K562 (cell line): ENCODE data around the gene SRRD. TPM values are rescaled to one million over a fixed set of nuclear protein-coding genes. Genes with fewer than 3 reads are reported as not detected.
A peak's percentile ranks its signal among the peaks of the same experiment; 100 is the strongest.

Experiments used
- ATAC-seq: fragments of 200-7000 bp; cut with Tn5 transposase; 3 replicates; pipeline ENCODE4 v1.9.1; 2020; ENCODE audit warnings: moderate library complexity
- BruUV-seq: library from RNA; stranded (reverse); fragments of 400-500 nt; replicated peaks from 2 replicates; lab custom pipeline; 2021; lab: Mats Ljungman, UMichigan
- CTCF ChIA-PET: fragments of 300-600 bp; formaldehyde crosslinking; extraction: SDS; loops from one replicate; lab custom pipeline; 2021; ENCODE audit warnings: low intra/inter-chr PET ratio; lab: Yijun Ruan, JAX
- POLR2A ChIA-PET: fragments of 300-600, 350-650 bp; sonication (Branson Sonifier 250); formaldehyde crosslinking; extraction: SDS; loops from one replicate; lab custom pipeline; 2021; ENCODE audit warnings: antibody characterized with exemption, inconsistent platforms; lab: Yijun Ruan, JAX
- DNase-seq, 4 experiments: peaks; one replicate each; pipeline versions ENCODE4 v3.0.0 to v3.0.0-alpha.2; 2011 to 2018; ENCODE audit warnings: low spot score in 3 of 4, mixed read lengths in 3 of 4; ENCODE audit errors: extremely low read depth in 1 of 4
- FAIRE-seq: peaks from 2 replicates; lab custom pipeline; 2011; peaks lifted over from hg19 to GRCh38; lab: Jason Lieb, UNC
- H2AFZ ChIP-seq: 2 replicates; pipeline ENCODE4 v1.6.0; 2011; ENCODE audit warnings: low read depth, low read length, control low read depth, inconsistent platforms
- H3K27ac ChIP-seq: fragments of 200-600 bp; 3 replicates; pipeline ENCODE4 v1.8.0; 2011; ENCODE audit warnings: low read depth, mild to moderate bottlenecking, control low read depth, inconsistent platforms, low read length, moderate library complexity, mixed read lengths; ENCODE audit errors: extremely low read depth
- H3K27me3 ChIP-seq, 2 experiments: fragments of 300-600 bp in 1 of 2; 2 replicates in 1 of 2; 3 replicates in 1 of 2; pipeline versions ENCODE4 v1.6.0 to v1.8.0; 2011; ENCODE audit warnings: inconsistent platforms in 2 of 2, low read length in 2 of 2, mild to moderate bottlenecking in 1 of 2, mixed read lengths in 1 of 2, moderate library complexity in 1 of 2; ENCODE audit not compliant: control insufficient read depth in 2 of 2, insufficient read depth in 2 of 2
- H3K36me3 ChIP-seq: fragments of 300-600 bp; 3 replicates; pipeline ENCODE4 v1.8.0; 2011; ENCODE audit warnings: mild to moderate bottlenecking, low read length, inconsistent platforms; ENCODE audit not compliant: control insufficient read depth, insufficient read depth
- H3K4me1 ChIP-seq, 2 experiments: fragments of 200-600 bp in 1 of 2; replicated peaks in 1 of 2; 2 replicates in 1 of 2; 3 replicates in 1 of 2; pipeline versions ENCODE4 v1.5.1 to v1.8.0; 2011; ENCODE audit warnings: inconsistent platforms in 2 of 2, low read length in 2 of 2, mild to moderate bottlenecking in 1 of 2, mixed read lengths in 1 of 2, moderate library complexity in 1 of 2; ENCODE audit not compliant: control insufficient read depth in 2 of 2, insufficient read depth in 2 of 2
- H3K4me2 ChIP-seq: 2 replicates; pipeline ENCODE4 v1.6.1; 2011; ENCODE audit warnings: low read length, control low read depth, inconsistent platforms, mixed read lengths; ENCODE audit not compliant: insufficient read depth
- H3K4me3 ChIP-seq: fragments of 200-600 bp; sonication (generic), shearing (Covaris generic); 2 replicates; pipeline ENCODE4 v1.5.1; 2016; ENCODE audit warnings: control low read depth, inconsistent platforms
- H3K79me2 ChIP-seq: fragments of 200-600 bp; 3 replicates; pipeline ENCODE4 v1.8.0; 2011; ENCODE audit warnings: low read length, inconsistent platforms; ENCODE audit not compliant: control insufficient read depth, insufficient read depth
- H3K9ac ChIP-seq, 2 experiments: 2 replicates each; pipeline versions ENCODE4 v1.6.0 to v1.6.1; 2011; ENCODE audit warnings: low read depth in 2 of 2, low read length in 2 of 2, control low read depth in 1 of 2, inconsistent platforms in 1 of 2, mild to moderate bottlenecking in 1 of 2, mixed read lengths in 1 of 2; ENCODE audit not compliant: insufficient read depth in 1 of 2
- H3K9me1 ChIP-seq: one replicate; pipeline ENCODE4 v1.6.0; 2011; ENCODE audit warnings: inconsistent platforms, mild to moderate bottlenecking, low read length, moderate library complexity; ENCODE audit not compliant: control insufficient read depth, insufficient read depth
- H3K9me3 ChIP-seq: replicated peaks from 2 replicates; pipeline ENCODE4 v1.5.1; 2011; ENCODE audit warnings: low read depth, low read length, inconsistent platforms; ENCODE audit not compliant: control insufficient read depth, insufficient read depth
- H4K20me1 ChIP-seq: replicated peaks from 2 replicates; pipeline ENCODE4 v1.6.1; 2011; ENCODE audit warnings: low read length, inconsistent platforms, mixed read lengths; ENCODE audit not compliant: control insufficient read depth, insufficient read depth
- BHLHE40 ChIP-seq: IDR thresholded peaks from 2 replicates; pipeline ENCODE4 v1.6.1; 2011; ENCODE audit warnings: low read length, improper control_type of control experiment
- CEBPB ChIP-seq: fragments of 450-650 bp; IDR thresholded peaks from 2 replicates; pipeline ENCODE4 v1.6.1; 2016; ENCODE audit warnings: missing genetic modification characterization, missing compliant biosample characterization
- NCOR1 ChIP-seq: fragments of 450-650 bp; IDR thresholded peaks from 2 replicates; pipeline ENCODE4 v1.6.1; 2016; ENCODE audit warnings: mild to moderate bottlenecking, moderate library complexity
- WGBS: fragments of 100-300 bp; shearing (Covaris generic); methylation state at CpG from one replicate; pipeline ENCODE4 v1.1.6; 2016; ENCODE audit warnings: low coverage, mixed read lengths; ENCODE audit not compliant: insufficient coverage; ENCODE audit errors: missing lambda C conversion rate; 5-methylcytosine and 5-hydroxymethylcytosine counted together
- in situ Hi-C: fragments of 300-500 bp; cut with MboI; formaldehyde crosslinking; loops from 4 replicates; pipeline ENCODE4 v1.15.0; 2018; ENCODE audit warnings: inconsistent platforms, mixed read lengths
- intact Hi-C: fragments of 100-400 bp; cut with micrococcal nuclease; formaldehyde crosslinking; loops from 2 replicates; pipeline ENCODE4 v1.14.2; 2022
- polyA plus RNA-seq, 8 experiments: library from polyadenylated mRNA; depleted of rRNA in 4 of 8; stranded (reverse) in 5 of 8; unstranded in 3 of 8; fragments of >200 nt; fragmentation: Nextera tagmentation in 2 of 8; fragmentation: Illumina TruSeq in 1 of 8; extraction: Ambion mirVana in 2 of 8; extraction: Trizol in 1 of 8; gene quantifications; 2 replicates each; pipeline versions ENCODE4 v1.2.1 to v1.2.3, GENCODE V29; 2011 to 2014; ENCODE audit warnings: inconsistent platforms in 1 of 8, missing spikeins in 1 of 8
- total RNA-seq, 7 experiments: library from RNA; depleted of rRNA in 6 of 7; stranded (reverse); fragments of >200 nt in 6 of 7; fragmentation: Illumina TruSeq in 2 of 7; extraction: Trizol in 2 of 7; gene quantifications; 2 replicates each; pipeline versions ENCODE4 v1.2.1 to v1.2.3, GENCODE V29; 2011 to 2021; ENCODE audit warnings: low replicate concordance in 1 of 7

Gene SRRD
- total and polyA plus RNA-seq, 9 of the 15 experiments (the other 6 are each of a cell fraction or from before 2014, with no cell fraction given): 4.9 to 59.4 (median 34.4) TPM

- TF ChIP-seq BHLHE40: peak; percentile 53; the same call in 1 of the 2 replicates
These were observed 656 bp downstream of the SRRD start (continued) for GRCh38 chr22:26484360-26484706.

GRCh38 chr22:26485013-26485412, 1.3 kb downstream of the SRRD start:
- Histone ChIP-seq H3K9ac (peak overlapping the region; percentile 71 to 77; a peak in 3 of 4 replicates), H3K36me3 (peaks cover 54% of the 10 kb centered on the region), H3K4me3 (peak overlapping the region; percentile 89), H3K27me3 (no peaks in the 10 kb centered on the region), H4K20me1 (no peaks in the 10 kb centered on the region), H3K27ac (peak overlapping the region; percentile 86), H3K9me1 (no peaks in the 10 kb centered on the region), H2AFZ (no peak overlapping the region), H3K79me2 (peaks cover 72% of the 10 kb centered on the region), H3K4me1 (peaks cover 14 to 39% of the 10 kb centered on the region in 2 experiments; a peak in 4 of 5 replicates)
- POLR2A ChIA-PET: interaction anchor here (1.9 to 4.5 kb wide), 2 partner anchors 8 to 27 kb away, joined by 5 to 35 read pairs; partner anchors contain the start of gene TFIP11
- ATAC-seq (peak; percentile 10), DNase-seq (no peak), FAIRE-seq (no peak)
- no TSS peak for BruUV-seq
- TF ChIP-seq NCOR1 (no peak), CEBPB (tag) (peak; percentile 69)
- TF ChIP-seq, all 486 proteins: peak for 1
- Histone ChIP-seq H3K9me3 (no peaks in the 10 kb centered on the region), H3K4me2 (peak overlapping the region; percentile 97)
- in situ Hi-C loops: no loop called here
- intact Hi-C loops: loop anchor here (10.0 kb wide), 1 partner anchor 100 kb away; no protein-coding TSS in a partner anchor
- WGBS: 8% methylated on average over 7 of the region's 7 CpGs
- CTCF ChIA-PET: no interaction called here
